Daoy (cell line): ENCODE data around the gene GDI2. TPM values are rescaled to one million over a fixed set of nuclear protein-coding genes. Genes with fewer than 3 reads are reported as not detected.

Source experiments
- DNase-seq: peaks from one replicate; pipeline ENCODE4 v3.0.0-alpha.2; 2015; ENCODE audit warnings: low read depth
- total RNA-seq: library from RNA; depleted of rRNA; stranded (reverse); fragments of >200 nt; shearing (Covaris generic); gene quantifications from 2 replicates; pipeline ENCODE4 v1.2.3, GENCODE V29; 2014; rRNA removed

The GDI2 gene
- total RNA-seq, 1 experiment from 2014 or later: 354 TPM

- no peak for DNase-seq
Observed at GRCh38 chr10:5742116-5742515, 71.1 kb downstream of the GDI2 start.

- no peak for DNase-seq
Observed at GRCh38 chr10:5741276-5741675, 72.0 kb downstream of the GDI2 start.

- no peak for DNase-seq
Observed at GRCh38 chr10:5738427-5738826, 74.8 kb downstream of the GDI2 start.

DNA sequence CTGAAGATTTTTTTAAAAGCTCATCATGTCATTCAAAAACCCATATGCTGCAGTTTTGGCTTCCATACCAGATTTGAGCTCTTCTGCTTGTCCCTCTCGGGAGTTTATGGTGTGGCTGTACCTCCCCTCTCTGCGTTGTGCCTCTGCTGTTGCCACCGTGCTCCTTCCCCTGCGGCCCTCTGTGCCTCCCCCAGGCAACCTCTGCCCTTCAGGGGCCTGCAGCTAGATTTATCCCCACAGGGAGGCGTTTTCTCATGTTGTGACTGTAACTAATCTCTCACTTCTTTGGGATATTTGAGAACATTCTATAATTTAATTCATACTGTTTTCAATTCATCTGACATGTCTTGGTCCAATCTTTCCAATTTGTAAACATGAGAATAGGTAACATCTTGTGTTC lies 75.9 kb downstream of the GDI2 start:
- DNase-seq: no peak

GRCh38 chr10:5736591-5736990 lies 76.6 kb downstream of the GDI2 start:
- no peak for DNase-seq

GRCh38 chr10:5735119-5735518 lies 78.1 kb downstream of the GDI2 start:
- no peak for DNase-seq

DNA sequence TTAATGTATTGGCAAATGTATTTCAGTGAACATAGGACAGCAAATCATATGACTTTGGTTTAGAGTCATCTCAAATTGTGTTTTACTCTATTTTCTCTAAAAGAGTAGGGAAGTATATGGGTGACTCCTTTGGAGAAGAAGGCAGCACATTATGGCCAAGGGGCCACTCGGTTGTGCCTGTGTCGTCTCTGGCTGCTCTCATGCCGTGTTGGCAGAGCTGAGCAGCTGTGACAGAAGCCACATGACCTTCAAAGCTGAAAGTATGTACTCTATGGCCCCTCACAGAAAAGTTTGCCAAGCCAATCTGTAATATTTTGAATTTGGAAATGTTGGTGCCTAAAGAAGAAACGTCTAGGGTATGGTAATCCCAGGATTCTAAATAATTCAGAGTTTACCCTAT lies 81.1 kb downstream of the GDI2 start:
- DNase-seq: no peak

GRCh38 chr10:5731559-5731958 lies 81.7 kb downstream of the GDI2 start:
- DNase-seq: no peak

DNA sequence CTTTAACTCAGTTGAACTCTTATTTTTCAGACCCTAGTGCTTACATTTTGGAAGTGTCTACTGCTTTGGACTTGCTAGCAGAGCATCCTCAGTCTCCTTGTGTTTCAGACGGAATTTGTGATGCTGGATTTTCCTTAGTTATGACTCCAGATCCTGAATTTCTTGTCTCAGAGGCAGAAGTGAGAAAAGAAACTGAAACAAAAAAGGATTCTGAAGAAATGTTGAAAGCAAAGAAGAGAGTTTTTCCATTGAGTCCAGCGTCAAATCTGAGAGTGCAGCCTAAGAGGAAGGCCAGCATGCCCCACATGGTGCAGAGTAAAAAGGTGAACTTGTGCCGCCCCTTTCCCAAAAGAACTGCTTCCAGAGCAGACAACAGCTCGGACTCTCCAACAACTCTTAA lies 82.5 kb downstream of the GDI2 start:
- no peak for DNase-seq

DNA sequence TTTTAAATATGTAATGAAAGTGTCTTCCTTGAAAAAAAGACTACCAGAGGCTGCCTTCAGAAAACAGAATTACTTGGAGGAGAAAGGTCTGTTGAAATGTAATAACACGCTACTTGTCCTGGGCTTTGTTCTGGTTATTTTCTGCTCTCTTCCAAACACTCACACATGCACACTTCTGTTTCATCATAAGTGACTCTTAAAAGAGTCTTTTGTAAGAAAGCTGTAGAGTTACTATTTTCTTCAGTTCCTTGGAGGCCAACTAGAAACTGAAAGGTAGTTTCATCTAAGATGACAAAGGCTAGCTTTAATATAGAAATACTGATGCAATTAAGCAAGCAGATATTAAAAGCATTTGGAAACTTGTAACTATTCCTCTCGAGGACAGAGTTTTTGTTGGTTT lies 89.5 kb downstream of the GDI2 start:
- no peak for DNase-seq

DNA sequence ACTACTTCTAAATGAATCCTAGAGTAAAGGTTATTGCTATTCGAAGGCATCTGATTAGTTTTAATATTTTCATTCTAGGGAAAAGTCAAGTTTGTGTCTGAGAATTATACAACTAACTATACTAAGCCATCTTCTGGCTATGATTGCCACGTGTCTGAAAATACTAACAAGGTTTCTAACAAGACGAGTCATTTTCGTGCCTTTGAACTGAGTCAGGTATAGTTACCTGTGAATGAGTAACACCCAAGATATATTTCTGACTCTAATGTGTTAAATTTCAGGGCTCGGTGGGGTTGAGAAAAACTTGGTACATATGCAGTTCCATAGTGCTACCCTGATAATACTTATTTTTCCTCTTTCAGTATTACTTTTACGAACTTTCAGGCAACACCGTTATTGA lies 93.1 kb downstream of the GDI2 start:
- no peak for DNase-seq

- DNase-seq: no peak
Observed at GRCh38 chr10:5719546-5719945, 93.7 kb downstream of the GDI2 start.

Other genes with a start within 250 kb of the GDI2 start
- gene ASB13, start 146.8 kb downstream of the GDI2 start, total RNA-seq: 11.2 and 13.3 TPM in 2 replicates
- 50.3 and 55.2 TPM in 2 replicates for gene TASOR2, start 128.6 kb downstream of the GDI2 start, total RNA-seq
- gene ANKRD16, start 76.5 kb upstream of the GDI2 start, total RNA-seq: 3.5 and 7.9 TPM in 2 replicates
- 35.3 and 41.3 TPM in 2 replicates for gene FBH1, start 76.8 kb upstream of the GDI2 start, total RNA-seq
- 6.4 and 8.3 TPM in 2 replicates for gene IL15RA, start 164.1 kb upstream of the GDI2 start, total RNA-seq
- gene IL2RA, start 248.9 kb upstream of the GDI2 start, total RNA-seq: not detected in 2 replicates